HFF-Myc (cell line): ENCODE results near the gene UMAD1.
"Not testable (repeated sequence)": the region's sequence is repeated elsewhere in the genome, so short reads cannot be mapped to it uniquely, and the experiment has no call there.

Experiments
- DNase-seq: peaks from one replicate; pipeline ENCODE4 v3.0.0-alpha.2; 2011; ENCODE audit warnings: low read depth; ENCODE audit errors: extremely low read depth
- H3K4me3 ChIP-seq: replicated peaks from 2 replicates; pipeline ENCODE4 v1.5.1; 2011; ENCODE audit warnings: low read depth, mild to moderate bottlenecking, control low read depth, low read length
- TF ChIP-seq, protein P1 (sequence below): IDR thresholded peaks from 2 replicates; pipeline ENCODE4 v1.5.1; 2012; ENCODE audit warnings: mild to moderate bottlenecking, low read depth, low read length, control low read depth; ENCODE audit errors: missing control alignments

UMAD1 gene

DNA sequence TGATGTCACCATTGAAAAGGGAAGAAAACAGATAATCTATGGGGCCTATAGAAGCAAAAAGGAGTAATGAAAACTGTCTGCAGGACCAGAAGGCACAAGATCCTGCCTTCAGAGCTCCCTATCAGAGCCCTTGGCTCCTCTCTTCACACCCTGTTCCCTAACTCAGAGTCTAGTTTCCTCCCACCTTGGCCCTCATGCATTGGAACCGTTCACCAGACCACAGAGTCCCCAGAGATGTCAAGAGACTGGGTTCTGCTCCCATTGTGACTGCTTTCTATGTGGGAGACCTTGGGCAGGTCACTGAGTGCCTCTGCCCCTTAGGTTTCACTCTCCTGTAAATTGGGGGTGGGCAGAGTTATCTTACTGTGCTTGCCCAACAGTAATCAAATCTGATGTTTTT, 158.0 kb downstream of the UMAD1 start:
- TF ChIP-seq, protein P1, sequence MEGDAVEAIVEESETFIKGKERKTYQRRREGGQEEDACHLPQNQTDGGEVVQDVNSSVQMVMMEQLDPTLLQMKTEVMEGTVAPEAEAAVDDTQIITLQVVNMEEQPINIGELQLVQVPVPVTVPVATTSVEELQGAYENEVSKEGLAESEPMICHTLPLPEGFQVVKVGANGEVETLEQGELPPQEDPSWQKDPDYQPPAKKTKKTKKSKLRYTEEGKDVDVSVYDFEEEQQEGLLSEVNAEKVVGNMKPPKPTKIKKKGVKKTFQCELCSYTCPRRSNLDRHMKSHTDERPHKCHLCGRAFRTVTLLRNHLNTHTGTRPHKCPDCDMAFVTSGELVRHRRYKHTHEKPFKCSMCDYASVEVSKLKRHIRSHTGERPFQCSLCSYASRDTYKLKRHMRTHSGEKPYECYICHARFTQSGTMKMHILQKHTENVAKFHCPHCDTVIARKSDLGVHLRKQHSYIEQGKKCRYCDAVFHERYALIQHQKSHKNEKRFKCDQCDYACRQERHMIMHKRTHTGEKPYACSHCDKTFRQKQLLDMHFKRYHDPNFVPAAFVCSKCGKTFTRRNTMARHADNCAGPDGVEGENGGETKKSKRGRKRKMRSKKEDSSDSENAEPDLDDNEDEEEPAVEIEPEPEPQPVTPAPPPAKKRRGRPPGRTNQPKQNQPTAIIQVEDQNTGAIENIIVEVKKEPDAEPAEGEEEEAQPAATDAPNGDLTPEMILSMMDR, result no peak
- H3K4me3 ChIP-seq, result no peak overlapping the region
- DNase-seq, result no peak

DNA sequence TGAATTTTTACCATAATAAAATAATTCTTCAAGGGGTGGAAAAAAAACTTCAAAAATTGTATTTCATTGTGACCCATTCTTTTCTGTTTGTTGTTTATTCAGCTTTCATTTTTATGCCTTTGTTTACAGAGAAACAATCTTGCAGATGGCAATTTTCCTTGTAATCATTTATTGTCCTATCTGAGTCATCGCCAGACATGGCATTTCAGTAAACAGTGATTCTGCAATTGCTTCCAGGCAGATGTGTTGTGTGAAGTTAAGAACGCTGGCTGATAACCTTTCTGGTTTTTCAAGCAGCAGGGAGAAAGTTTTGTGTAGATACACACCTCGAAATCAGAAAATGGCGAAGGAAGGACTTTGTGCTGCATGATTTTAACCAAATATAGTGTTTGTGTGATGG, 158.6 kb downstream of the UMAD1 start:
- DNase-seq, result no peak
- TF ChIP-seq, protein P1, result no peak
- no peak overlapping the region for H3K4me3 ChIP-seq

DNA sequence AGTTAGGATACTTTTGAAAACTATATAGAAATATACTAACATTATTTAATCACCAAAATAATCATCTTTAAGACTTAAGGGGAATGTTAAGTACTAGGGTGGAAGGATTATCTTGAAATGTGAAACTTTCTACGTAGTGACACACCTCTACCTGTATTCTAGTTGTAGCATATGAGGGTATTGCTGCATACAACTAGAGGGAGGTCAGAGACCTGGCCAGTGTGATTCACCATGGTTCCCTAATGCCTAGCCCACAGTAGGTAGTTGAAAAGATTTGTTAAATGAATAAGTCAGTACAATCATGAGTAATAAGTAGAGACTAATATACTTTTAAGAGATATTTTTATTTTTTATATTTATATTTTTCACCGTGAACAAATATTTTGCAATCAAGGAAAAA, 162.0 kb downstream of the UMAD1 start:
- no peak for DNase-seq
- TF ChIP-seq, protein P1, result no peak
- H3K4me3 ChIP-seq, result no peak overlapping the region

DNA sequence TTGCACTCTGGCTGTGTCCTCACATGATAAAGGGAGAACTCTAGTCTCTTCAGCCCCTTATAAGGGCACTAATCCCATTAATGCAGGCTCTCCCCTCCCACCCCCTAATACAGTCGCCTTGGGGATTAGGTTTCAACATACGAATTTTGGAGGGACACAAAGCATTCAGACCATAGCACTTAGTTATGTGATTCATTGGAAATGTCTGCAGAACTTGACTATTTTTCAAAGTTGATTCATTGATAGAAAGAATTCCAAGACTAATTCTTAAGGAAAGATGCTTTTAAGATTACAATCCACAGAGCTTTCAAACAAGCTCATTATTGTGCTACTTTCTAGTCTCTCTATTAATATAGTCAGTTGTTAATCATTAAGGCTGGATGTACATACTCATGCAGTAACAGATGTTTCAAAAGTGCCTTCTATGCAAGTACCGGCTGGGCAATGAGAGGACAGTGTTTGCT, 163.2 kb downstream of the UMAD1 start:
- TF ChIP-seq, protein P1, result no peak
- H3K4me3 ChIP-seq, result no peak overlapping the region
- DNase-seq, result no peak

DNA sequence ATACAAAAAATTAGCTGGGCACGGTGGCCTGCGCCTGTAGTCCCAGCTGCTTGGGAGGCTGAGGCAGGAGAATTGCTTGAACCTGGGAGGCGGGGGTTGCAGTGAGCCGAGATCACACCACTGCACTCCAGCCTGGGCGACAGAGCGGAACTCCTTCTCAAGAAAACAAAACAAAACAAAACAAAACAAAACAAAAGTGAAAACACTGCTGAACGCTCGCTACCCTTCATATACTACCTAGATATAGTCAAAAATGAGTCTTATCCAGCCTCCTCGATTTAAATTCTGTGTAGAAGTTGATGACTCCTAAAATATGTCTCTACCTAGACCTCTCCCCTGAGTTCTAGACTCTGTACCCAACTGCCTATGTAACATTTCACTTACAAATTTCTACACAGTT, 164.3 kb downstream of the UMAD1 start:
- DNase-seq, H3K4me3 ChIP-seq: not testable (repeated sequence)

DNA sequence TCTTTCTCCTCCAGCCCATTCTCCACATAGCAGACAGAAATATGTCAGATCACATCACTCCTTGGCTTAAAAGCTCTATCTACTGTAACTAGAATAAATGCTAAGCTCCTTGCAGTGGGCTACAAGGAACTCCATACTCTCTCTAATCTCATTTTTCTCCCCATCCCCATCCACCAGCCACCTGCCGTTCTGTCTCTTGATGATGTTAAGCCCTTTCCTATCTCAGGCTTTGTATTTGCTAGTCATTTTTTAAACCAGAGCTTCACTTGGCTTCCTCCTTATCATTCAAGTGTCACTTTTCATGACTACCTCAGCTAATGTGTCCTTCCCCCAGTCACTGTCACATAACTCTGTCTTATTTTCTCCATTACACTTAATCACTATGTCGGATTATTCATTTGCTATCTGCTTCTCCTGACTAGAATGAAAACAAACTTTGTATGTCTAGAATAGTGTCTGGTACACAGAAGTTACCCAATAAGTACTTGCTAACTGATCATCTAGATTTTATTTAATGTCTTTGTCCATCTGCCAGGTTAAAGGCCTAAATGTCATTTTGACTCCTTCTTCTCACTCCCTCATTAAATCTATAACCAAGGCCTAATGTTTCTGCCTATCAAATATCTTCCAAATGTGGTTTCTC, 165.1 kb downstream of the UMAD1 start:
- no peak overlapping the region for H3K4me3 ChIP-seq
- TF ChIP-seq, protein P1, result no peak
- DNase-seq, result no peak

DNA sequence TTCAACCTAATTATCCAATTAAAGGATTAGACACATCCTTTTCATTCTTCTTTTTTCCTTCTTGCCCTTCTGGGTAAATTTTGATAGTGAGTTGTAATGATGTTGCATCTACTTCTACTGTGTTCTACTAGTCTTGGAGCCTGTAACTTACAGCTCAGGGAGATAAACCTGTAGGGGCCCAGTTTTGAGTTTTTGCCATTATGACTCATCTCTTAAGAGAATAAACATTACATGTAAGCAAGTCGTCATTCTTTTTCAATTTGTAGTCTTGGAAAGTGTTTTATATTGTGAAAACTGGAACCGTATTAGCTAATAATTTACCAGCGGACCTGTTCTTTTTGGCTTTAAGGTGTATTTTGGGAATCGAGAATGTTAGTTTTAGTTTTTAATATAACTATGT, 167.6 kb downstream of the UMAD1 start:
- TF ChIP-seq, protein P1, result no peak
- DNase-seq, result no peak
- no peak overlapping the region for H3K4me3 ChIP-seq
